Right atrium auricular region (tissue), 2 donors: ENCODE results near the gene KCNIP4. TPM values are rescaled to one million over a fixed set of nuclear protein-coding genes. Genes with fewer than 3 reads are reported as not detected.

Source experiments
- DNase-seq: peaks from one replicate; pipeline ENCODE4 v3.0.0-alpha.2; 2019; ENCODE audit warnings: low spot score
- H3K27ac ChIP-seq, 2 donors: fragments of 200-600 bp; sonication (generic); 1 replicate in 1 of 2; 2 replicates in 1 of 2; pipeline ENCODE4 v1.5.1; 2016 to 2019
- H3K27me3 ChIP-seq, 2 donors: fragments of 200-600 bp; sonication (generic); one replicate each; pipeline versions ENCODE4 v1.5.1 to v1.6.0; 2017 to 2019
- H3K36me3 ChIP-seq: fragments of 200-600 bp; sonication (generic); one replicate; pipeline ENCODE4 v1.5.1; 2016
- H3K4me1 ChIP-seq, 2 donors: fragments of 200-600 bp; sonication (generic); one replicate each; pipeline versions ENCODE4 v1.5.1 to v1.6.0; 2017 to 2019
- H3K4me3 ChIP-seq, 2 donors: fragments of 200-600 bp; sonication (generic); 1 replicate in 1 of 2; 2 replicates in 1 of 2; pipeline ENCODE4 v1.5.1; 2017 to 2019; ENCODE audit warnings: mild to moderate bottlenecking in 1 of 2, moderate library complexity in 1 of 2
- H3K9me3 ChIP-seq, 2 donors: fragments of 200-600 bp; sonication (generic); one replicate each; pipeline ENCODE4 v1.5.1; 2019
- total RNA-seq, 2 donors: library from RNA; depleted of rRNA; stranded (reverse); fragments of >200 nt; gene quantifications; one replicate each; pipeline ENCODE4 v1.1.0, GENCODE V29; 2016
- TF ChIP-seq, protein P1 (sequence below), 2 donors: fragments of 200-600 bp; sonication (generic); IDR thresholded peaks; one replicate each; pipeline ENCODE4 v1.5.1; 2019; ENCODE audit warnings: antibody characterized with exemption in 2 of 2

Gene KCNIP4
- total RNA-seq, 2 donors from 2014 or later: not detected

DNA sequence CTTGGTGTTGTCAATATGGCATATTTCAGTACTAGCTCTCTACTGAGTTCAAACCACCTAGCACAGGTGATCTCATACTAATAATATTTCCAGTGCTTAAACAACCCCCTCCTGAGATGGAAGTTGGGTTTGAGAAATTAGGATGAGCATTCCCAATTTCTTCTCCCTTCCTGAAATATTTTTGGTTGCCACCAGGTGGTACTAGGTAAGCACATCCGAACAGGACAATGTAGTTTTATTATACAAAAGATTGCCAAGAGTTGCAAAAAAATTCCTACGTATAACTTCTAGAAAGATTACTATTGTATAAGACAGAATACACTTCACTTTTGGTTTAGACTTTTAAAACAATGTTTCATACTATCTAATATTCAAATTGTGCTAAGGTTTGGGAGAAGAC lies 763.8 kb downstream of the KCNIP4 start:
- Histone ChIP-seq H3K9me3 (no peaks in the 10 kb centered on the region), H3K27me3 (no peaks in the 10 kb centered on the region), H3K36me3 (no peaks in the 10 kb centered on the region), H3K27ac (no peak overlapping the region), H3K4me3 (no peak overlapping the region), H3K4me1 (no peaks in the 10 kb centered on the region)
- TF ChIP-seq, protein P1, sequence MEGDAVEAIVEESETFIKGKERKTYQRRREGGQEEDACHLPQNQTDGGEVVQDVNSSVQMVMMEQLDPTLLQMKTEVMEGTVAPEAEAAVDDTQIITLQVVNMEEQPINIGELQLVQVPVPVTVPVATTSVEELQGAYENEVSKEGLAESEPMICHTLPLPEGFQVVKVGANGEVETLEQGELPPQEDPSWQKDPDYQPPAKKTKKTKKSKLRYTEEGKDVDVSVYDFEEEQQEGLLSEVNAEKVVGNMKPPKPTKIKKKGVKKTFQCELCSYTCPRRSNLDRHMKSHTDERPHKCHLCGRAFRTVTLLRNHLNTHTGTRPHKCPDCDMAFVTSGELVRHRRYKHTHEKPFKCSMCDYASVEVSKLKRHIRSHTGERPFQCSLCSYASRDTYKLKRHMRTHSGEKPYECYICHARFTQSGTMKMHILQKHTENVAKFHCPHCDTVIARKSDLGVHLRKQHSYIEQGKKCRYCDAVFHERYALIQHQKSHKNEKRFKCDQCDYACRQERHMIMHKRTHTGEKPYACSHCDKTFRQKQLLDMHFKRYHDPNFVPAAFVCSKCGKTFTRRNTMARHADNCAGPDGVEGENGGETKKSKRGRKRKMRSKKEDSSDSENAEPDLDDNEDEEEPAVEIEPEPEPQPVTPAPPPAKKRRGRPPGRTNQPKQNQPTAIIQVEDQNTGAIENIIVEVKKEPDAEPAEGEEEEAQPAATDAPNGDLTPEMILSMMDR (IDR thresholded peaks at IDR 0.05): no peak
- DNase-seq: no peak

GRCh38 chr4:21181716-21182115 lies 766.9 kb downstream of the KCNIP4 start:
- Histone ChIP-seq H3K4me3 (no peak overlapping the region), H3K27me3 (no peaks in the 10 kb centered on the region), H3K4me1 (no peaks in the 10 kb centered on the region), H3K9me3 (no peaks in the 10 kb centered on the region), H3K36me3 (no peaks in the 10 kb centered on the region), H3K27ac (no peak overlapping the region)
- TF ChIP-seq, protein P1 (IDR thresholded peaks at IDR 0.05): no peak
- no peak for DNase-seq

DNA sequence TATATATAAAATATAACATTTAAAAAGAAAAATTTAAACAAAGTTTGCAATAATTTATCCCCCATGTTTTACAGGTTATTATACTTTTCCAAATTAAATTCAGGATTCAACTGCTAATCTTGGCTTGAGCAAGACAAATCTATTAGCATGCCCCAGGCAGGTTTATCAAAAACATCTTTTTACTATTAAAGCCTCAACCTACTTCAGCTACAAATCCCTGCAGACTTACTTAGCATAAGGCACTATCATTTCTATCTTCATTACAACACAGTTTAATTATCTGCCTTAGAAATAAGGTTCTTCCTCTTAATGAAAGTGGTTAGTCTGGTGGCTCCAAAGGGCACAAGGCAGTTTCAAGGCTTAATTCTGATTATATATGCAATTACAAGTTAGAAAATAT lies 770.7 kb downstream of the KCNIP4 start:
- Histone ChIP-seq H3K27ac (no peak overlapping the region), H3K4me3 (no peak overlapping the region), H3K36me3 (no peaks in the 10 kb centered on the region), H3K4me1 (no peaks in the 10 kb centered on the region), H3K27me3 (no peaks in the 10 kb centered on the region), H3K9me3 (no peaks in the 10 kb centered on the region)
- TF ChIP-seq, protein P1 (IDR thresholded peaks at IDR 0.05): no peak
- DNase-seq: no peak

DNA sequence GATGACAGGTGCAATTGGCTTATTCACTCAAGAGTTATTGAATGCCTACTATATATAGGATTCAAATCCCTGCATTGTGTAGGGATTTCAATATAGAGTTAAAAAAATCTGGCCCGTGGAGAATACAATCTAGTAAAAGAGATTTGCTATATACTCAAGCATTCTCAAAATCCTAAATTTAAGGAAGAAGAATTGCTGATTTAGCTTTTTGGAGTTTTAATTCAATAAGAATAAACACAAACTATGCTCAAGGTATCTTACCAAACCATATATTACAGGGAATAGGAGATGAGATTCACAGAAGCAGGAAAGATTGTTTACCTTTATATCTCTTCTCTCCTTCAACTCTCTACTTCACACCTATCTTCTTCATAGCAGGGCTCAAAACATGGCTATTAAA lies 771.5 kb downstream of the KCNIP4 start:
- H3K36me3 ChIP-seq: no peaks in the 10 kb centered on the region
- no peaks in the 10 kb centered on the region for H3K27me3 ChIP-seq
- H3K4me1 ChIP-seq: no peaks in the 10 kb centered on the region
- H3K9me3 ChIP-seq: no peaks in the 10 kb centered on the region
- TF ChIP-seq, protein P1 (IDR thresholded peaks at IDR 0.05): no peak
- H3K27ac ChIP-seq: no peak overlapping the region
- no peak overlapping the region for H3K4me3 ChIP-seq
- no peak for DNase-seq

DNA sequence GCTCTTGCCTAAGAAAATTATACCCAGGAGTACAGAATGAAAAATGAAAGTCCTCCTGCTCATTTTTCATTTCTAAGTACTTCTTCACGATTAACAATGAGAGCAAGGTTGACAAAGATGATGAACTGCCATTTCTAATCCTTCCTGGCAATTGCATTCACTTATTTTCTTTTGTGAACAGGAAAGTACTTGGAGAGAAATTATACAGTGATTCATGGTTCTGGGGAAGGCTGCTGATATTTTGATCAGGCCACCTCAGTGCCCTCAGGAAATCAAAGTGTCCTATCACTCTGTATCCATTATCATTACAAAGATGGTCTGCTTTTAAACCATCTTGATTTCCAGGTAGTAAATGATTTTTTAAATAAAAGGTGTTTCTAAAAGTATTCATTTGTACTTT lies 780.9 kb downstream of the KCNIP4 start:
- Histone ChIP-seq H3K4me3 (no peak overlapping the region), H3K4me1 (no peaks in the 10 kb centered on the region), H3K27ac (no peak overlapping the region), H3K27me3 (no peaks in the 10 kb centered on the region), H3K36me3 (no peaks in the 10 kb centered on the region), H3K9me3 (no peaks in the 10 kb centered on the region)
- TF ChIP-seq, protein P1 (IDR thresholded peaks at IDR 0.05): no peak
- DNase-seq: no peak

DNA sequence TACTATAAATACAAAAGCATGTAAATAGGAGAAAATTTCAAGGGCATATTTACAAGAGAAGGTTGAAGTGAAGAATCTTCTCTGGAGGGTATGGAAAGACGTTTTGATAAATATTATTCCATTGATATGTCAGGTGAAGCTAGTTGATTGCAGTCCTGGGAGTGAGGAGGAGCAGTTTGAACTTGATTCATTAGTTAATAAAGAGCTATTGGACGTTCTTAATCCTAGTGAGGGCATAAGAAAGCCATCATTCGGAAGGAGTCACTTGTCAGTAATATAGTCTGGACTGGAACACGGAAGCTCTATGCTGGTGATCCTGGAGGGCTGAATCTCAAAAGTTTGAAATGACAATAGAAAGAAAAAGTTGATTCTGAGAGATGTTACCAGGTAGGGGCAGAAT lies 793.2 kb downstream of the KCNIP4 start:
- Histone ChIP-seq H3K27ac (no peak overlapping the region), H3K27me3 (no peaks in the 10 kb centered on the region), H3K9me3 (no peaks in the 10 kb centered on the region), H3K36me3 (no peaks in the 10 kb centered on the region), H3K4me3 (no peak overlapping the region), H3K4me1 (no peaks in the 10 kb centered on the region)
- DNase-seq: no peak
- TF ChIP-seq, protein P1 (IDR thresholded peaks at IDR 0.05): no peak
